NCI-H2081 (cell line): ENCODE measurements around the gene SLC7A8.

Experiments
- DNase-seq, 2 experiments: peaks; one replicate each; lab custom pipeline; 2025; lab: John Stamatoyannopoulos, UW

The SLC7A8 gene

DNA sequence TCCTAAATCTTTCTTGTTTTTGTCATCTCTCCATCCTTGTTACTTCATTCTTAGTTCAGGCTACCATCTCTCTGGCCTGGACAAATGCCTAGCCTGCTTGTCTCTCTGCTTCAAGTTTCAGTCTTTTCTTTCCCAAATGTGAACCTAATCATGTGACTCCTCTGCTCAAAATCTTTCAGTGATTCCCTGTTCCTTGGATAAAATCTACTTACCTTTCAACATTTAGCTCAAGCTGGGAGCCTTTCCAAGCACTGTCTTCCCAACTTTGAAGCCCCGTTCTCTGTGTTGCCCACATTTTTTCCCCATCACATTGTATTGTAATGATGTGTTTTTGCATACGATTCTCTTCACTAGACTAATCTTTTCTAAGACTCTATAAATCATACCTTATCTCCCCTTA lies 24.7 kb downstream of the SLC7A8 start:
- DNase-seq = no peak

DNA sequence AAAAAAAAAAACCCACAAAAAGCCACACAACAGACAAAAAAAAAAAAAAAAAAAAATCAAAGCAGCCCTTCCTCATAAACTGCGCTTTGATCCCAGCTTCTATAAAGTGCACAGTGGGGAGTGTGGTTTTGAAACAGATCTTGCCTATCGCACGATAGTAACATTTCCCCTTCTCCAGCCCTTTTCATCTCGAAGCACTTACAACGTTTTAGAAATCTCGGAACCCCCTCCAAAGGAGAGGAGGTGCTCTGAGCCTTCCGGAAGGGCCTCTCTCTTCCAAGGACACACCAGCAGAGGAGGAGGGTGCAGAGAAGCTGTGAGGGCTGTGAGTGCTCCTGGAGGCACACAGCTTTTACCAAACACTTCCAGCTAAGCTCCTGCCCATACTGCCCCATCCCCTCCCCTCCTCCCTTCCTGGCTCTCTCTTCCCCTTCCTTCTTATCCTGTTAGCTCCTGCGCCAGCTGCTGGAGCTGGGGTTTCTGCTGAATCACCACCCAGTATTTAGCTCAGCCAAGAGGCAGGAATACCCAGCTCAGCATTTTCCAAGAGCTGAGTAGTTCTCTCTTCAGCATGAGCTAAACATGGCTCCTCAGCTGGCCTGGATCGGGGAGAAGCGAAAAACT lies 28.4 kb downstream of the SLC7A8 start:
- no peak for DNase-seq

DNA sequence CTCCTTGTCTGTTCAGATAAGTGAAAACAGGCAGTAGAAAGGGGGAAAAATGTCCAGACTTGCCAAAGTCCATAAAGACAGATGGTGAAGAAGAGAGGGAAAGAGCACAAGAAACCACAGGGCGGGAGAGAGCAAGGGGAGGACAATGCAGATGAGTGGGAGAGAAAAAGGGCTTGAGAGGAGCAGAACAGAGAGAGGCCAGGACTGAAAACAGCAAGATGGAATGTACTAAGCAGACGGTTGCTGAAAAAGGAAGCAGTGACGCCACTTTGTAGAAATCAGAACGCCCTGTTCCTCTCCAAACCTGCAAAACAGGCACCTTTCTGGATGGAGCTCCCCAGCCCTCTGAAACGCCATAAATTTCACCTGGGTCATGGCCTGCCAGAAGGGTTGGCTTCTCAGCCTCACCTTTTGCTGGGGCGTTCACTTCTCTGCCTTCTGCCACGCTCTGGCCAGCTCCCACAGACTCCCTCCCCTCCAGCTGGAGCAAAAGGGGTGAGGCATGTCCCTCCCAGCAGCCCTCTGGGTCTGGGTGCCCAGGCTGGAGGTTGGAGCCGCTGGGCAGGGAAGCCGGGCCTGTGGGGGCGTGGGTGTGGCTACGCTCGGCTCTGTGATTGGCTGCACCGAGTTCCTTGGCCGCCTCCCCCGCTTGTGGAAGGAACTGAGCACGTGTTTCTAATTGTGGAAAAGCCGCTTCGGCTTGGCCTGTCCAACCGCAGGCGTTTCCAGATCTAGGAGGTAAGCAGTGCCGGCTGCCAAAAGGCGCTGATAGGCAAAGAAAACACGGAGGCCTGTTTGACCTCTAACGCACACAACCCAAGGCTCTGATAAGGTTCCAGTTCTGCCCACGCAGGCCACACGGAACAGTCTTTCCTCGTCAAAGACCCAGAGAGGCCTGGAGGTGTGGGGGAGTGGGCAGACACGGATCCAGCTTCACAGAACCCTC lies 29.3 kb downstream of the SLC7A8 start:
- DNase-seq = no peak

DNA sequence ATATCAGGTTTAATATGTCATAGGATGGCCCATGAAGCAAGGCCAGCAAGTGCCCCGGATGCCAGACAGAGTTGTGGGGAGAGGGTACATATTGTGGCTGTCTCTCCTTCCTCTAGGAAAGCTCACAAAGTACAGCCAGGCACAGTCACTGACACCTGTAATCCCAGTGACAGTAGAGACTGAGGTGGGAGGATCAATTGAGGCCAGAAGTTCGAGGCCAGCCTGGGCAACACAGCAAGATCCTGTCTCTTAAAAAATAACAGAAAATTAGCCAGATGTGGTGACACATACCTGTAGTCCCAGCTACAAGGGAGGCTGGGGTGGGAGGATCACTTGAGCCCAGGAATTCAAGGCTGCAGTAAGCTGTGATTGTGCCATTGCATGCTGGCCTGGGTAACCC lies 32.1 kb downstream of the SLC7A8 start:
- DNase-seq = no peak

DNA sequence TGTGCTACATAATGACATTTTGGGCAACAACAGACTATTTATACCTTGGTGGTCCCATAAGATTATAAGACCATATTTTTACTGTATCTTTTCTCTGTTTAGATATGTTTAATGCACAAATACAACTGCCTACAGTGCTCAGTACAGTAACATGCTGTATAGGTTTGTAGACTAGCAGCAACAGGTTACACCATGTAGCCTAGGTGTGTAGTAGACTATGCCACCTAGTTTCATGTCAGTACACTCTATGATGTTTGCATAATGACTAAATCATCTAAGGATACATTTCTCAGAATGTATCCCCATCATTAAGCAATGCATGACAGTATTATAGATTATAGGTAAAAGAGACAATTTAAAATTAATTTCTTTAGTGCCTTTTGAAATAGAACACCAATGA lies 33.7 kb downstream of the SLC7A8 start:
- no peak for DNase-seq

DNA sequence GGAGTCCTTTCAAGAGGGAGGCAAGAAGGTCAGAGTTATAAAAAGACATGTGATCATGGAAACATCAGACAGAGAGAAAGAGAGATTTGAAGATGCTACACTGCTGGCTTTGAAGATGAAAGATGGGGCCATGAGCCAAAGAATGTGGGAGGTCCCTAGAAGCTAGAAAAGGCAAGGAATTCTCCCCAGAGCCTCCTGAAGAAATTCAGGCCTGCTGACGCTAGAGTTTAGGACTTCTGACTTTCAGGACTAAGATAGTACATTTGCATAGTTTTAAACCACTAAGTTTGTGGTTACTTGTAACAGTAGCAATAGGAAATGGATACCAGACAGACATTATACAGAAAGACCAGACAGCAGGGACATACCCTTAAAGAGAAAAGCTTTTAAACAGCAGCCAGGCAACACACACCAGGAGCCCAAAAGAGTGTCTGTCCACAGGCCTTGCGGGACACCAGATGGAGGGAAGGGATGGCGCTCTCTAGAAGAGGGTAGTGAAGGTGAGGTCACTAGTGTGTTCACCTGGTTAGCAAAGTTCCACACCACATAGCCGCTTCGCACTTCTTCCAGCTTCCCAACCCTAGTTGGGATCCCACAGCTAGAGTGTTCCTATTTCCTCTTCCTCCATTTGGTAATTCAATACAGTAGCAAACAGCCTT lies 34.7 kb downstream of the SLC7A8 start:
- no peak for DNase-seq

DNA sequence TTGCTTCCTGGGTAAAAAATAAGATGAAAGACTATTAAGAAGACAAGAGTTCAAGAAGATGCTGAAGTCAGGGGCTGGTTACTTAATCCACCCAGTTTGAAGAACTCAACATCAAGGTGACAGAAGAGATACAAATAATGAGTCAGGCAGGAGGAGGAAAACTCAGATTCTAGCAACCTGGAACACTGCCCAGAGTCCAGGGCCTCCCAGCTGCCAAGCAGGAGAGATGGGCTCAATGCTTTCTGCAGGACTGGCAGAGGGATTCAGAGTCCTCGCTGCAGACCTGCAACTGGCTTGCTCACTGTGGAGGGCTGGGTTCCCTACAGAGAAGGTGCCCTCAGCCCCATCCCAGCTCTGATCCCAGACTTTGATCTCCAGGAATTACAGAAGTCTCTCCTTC lies 35.8 kb downstream of the SLC7A8 start:
- no peak for DNase-seq

DNA sequence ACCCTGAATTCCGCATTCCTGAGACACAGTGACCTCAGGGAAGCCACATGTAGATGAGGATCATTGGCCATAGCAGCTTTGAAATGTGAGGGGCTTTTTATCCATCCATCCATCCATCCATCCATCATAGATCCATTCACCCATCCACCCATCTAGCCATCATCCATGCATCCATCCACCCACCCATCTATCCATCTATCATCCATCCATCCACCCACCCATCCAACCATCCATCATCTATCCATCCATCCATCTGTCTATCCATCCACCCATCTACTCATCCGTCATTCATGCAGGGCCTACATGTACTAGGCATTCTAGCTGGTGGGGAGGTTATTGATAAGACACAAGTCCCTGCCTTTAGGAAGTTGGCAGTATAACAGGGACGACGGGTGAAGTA lies 36.5 kb downstream of the SLC7A8 start:
- no peak for DNase-seq

DNA sequence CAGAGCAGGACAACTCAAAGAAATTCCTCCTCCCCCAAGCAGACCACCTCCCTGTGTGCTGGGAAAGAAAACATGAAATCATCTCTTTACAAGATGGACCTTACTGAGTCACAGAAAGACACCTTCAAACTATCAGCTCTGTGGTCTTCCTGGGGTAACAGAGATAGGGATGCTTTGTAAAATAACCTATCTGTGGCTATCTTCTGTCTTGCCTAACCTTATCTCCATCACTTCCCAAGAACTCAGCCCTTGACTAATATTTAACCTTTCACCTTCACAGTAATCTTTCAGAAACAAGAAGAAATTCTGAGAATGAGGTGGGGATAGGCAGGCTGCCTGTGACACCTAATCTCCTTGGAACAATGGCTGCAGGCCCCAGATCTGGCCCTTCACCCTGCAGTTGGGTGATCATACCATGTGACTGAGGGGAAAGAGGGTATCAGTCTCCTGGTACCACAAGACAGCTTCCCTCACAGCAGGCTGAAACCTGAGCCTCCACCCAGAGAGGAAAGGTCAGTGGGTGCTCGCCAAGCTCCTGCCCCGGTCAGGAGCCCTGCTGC lies 37.0 kb downstream of the SLC7A8 start:
- no peak for DNase-seq

DNA sequence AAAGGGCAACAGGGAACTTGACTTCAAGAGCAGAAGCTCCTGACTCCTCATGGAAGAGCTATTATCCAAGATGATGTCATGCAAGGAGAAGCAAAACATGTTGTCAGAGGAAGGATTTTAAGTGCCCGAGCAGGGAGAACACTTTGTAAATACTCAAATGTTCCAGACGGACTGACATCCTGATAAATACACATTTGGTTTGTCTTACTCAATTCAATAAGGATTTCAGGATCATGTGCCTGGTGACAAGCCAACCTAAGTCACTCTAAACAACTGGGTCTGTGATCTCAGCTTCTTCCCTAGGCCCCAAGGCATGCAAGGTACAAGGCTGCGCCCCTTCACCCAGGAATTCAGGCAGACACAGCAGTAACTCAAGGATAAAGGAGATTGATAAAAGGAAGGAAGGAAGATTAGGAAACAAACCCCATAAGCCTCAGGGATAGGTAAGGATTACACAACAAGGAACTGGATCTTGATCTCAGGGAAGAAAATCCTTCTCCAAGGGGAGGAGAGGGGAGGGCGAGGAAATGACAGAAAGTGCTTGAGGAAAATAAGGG lies 37.6 kb downstream of the SLC7A8 start:
- DNase-seq = no peak

DNA sequence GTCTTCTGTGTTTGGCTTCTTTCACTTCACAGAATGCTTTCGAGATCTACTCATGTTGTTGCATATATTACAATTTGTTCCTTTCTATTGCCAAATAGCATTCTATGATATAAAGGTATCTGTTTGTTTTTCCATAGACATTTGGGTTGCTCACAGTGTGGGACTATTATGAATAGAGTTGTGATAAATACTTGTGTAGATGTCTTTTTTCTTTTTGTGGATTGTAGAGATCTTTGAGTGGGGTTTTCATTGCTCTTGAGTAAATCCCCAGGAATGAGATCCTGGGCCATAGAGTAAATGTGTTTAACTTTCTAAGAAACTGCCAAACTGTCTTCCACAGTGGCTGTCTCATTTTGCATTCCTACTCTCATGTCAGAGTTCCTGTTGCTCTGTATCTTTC lies 39.5 kb downstream of the SLC7A8 start:
- DNase-seq = no peak

DNA sequence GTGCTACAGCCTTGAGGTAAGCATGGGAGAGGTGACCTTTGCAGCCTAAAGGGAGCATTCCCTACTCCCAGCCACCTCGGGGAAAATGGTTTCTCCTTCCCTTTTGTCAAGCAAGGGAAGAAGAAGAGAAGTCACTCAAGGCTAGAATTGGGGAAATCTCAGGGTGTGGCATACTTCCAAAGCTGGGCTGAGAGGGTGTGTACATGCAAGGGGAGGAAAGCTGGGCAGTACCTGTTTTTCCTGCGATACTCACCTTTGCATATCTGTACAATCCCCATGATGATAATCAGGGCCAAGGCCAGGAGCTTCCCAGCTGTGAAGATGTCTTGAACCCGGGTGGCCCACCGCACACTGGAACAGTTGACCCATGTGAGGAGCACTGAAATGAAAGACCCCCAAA lies 40.6 kb downstream of the SLC7A8 start:
- DNase-seq = no peak

DNA sequence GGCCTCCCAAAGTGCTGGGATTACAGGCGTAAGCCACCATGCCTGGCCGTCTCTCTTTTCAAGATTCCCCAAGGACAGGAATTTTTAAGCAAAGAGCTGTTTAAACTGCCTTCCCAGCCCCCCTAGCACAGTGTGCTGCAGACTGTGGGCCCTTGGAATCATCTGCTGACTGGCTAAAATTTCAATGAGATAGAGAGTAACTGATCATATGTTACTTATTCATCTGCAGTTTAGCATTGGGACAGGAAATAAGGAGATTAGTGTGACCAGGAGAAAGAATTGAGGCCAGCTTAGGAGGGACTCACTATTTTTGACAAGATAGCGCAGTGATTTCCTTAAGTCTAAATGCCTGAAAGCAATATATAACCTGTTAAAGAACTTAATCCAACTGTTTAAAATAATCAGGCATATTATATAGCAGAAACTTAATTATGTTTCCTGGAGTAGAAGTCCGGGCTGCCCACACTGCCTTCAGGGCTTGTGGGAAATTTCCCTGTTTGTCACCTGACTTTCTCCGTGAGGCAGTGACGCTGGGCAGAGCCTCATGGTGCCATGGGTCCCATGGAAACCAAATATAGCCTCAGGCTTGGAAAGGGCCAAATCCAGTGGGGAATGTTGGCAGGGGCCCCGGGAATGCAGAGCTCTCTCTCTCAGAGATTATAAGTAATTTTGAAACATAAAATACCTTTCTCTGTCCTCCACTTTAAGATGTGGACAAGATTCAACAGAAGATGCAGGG lies 41.6 kb downstream of the SLC7A8 start:
- peak; percentile 10 to 41 for DNase-seq

DNA sequence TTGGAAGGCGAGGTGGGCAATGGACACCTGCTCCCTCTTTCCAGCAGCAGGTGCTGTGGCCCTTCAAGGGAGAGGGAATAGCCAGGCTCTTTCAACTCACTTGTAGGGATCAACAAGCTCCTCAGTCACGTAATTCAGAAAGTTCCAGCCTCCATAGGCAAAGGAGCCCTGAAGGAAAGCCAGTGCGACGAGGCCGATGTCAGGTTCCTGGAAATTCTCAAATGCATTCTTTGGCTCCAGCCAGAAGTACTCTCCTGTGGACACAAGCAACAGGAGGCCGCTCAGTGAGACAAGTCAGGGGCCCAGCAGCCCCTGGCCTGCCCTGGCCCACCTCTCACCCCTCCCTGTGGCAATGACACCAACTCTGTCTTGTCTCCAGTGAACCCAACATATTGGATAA lies 43.1 kb downstream of the SLC7A8 start:
- DNase-seq = no peak

DNA sequence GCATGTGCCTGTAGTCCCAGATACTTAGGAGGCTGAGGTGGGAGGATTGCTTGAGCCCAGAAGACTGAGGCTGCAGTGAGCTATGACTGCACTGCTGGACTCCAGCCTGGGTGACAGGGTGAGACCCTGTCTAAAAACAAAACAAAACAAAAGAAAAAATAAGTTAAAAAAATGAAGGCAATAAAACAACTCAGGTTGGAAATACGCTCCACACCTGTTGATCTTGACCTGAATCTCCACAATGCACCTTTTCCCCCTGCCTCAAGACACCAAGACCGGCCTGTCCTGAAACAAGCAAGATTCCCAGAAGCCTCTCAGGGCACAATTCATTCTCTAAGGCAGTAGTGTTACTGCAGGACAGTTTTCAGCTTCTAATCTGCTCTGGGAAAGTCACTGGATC lies 43.6 kb downstream of the SLC7A8 start:
- DNase-seq = no peak

DNA sequence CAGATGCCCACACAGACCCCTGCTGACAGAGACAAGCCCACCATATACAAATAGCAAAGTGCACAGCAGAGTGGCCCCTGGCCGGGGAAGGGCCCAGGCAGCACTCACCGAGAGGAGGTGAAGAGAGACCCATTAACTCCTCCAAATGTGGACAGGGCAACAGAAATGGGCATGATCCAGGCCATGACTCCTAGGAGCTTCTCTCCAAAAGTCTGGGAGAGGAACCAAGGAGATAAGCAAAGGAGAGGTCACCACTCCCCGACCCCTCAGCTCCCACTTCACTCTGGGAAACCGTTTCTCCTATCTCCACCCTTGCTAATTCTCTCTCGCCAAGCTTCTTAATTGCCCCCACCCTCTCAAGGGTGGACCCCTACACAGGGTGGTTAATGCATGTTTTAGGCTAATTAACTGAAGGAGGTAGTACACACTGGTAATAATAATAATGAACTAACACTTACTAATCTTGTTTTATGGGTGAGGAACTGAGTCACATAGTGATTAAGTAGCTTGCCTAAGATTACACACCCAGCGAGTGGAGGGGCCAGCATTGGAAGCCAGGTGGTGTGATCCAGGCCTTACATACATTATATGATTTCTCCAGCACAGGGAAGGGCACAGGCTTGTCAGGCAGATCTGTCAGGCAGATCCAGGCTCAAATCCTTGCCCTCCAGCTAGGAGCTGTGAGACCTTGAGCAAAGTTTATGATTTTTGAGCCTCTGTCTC lies 45.5 kb downstream of the SLC7A8 start:
- DNase-seq = no peak

DNA sequence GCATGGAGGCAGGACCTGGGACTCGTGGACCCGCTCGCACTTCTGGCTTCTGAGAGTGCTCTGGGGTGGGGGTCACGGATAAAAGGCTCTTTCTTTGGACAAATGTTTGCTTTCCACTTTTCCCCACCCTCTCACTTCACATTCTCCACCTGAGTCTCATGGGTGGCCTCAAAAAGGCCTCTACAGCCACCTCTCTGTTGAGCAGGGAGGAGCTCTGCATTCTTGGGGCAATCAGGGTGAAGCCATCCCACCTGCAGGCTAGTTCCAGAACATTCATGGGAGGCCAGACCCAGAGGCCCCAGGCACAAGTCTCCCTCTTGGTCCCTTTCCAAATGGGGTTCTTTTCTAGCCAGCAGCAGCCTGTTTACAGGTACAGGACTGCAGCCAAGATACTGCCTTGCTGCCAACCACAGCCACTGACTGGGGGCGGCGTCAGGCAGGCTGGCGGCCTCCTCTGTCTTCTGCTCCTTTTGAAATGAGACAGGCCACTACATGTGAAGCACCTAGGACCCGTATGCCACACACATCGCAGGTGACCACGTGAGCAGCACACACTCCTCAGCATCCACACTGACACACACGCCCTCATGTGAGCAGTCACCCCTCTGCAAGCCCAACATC lies 46.2 kb downstream of the SLC7A8 start:
- DNase-seq = no peak

DNA sequence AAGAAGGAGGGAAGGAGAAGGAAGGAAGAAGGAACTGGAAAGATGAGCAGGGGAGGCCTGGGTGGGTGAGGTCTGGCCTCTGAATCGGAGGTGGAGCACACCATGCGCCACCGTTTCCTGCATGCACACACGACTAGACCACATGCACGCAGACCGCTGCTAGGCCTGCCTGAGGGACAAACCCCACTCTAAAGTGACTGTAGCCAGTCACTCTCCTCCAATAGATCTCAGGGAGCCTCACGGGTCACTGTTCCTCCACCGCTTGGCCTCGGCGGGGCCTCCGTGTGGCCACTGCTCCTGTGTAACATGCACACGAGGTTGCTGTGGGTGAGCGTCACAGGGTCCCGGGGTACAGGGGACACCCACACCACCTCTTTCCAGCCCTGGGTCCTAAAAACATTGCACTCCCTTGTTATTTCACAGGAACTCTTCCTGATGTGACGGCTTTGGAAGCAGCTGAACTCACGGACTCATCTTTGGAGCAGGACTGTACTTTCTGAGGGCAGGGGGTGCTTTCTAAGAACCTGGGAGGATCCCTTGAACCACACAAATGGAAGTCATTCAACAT lies 46.8 kb downstream of the SLC7A8 start:
- no peak for DNase-seq

DNA sequence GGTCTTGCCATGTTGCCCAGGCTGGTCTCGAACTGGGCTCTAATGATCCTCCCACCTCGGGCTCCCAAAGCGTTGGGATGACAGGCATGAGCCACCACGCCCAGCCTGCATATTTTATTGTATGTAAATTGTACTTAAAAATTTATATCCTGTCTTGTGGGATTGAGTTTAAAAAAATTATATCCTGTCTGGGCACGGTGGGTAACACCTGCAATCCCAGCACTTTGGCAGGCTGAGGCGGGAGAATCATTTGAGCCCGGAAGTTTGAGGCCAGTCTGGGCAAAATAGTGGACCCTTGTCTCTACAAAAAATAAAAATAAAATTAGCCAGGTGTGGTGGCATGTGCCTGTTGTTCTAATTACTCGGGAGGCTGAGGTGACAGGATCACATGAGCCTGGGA lies 50.5 kb downstream of the SLC7A8 start:
- no peak for DNase-seq

DNA sequence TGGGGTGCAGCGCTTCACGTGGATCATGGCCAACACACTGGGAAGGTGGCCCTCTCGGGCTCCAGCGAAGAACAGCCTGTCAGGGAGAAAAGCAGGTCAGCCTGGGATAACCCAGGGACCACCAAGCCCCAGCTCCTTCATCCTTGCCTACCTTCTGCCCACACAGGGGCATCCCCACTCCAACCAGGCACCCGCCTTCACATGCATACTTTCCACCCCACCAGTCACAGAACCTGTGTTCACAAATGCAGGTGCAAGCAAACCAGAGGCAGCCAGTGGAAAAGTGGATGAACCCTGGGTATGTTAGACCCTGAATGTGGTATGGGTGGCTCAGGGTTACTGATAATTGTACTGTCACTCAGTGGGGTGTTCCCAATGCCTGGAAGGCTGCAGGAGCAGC lies 52.0 kb downstream of the SLC7A8 start:
- no peak for DNase-seq
